ENCODE measurements around the gene ODAD3.
A peak's percentile ranks its signal among the peaks of the same experiment; 100 is the strongest.

ODAD3 gene

DNA sequence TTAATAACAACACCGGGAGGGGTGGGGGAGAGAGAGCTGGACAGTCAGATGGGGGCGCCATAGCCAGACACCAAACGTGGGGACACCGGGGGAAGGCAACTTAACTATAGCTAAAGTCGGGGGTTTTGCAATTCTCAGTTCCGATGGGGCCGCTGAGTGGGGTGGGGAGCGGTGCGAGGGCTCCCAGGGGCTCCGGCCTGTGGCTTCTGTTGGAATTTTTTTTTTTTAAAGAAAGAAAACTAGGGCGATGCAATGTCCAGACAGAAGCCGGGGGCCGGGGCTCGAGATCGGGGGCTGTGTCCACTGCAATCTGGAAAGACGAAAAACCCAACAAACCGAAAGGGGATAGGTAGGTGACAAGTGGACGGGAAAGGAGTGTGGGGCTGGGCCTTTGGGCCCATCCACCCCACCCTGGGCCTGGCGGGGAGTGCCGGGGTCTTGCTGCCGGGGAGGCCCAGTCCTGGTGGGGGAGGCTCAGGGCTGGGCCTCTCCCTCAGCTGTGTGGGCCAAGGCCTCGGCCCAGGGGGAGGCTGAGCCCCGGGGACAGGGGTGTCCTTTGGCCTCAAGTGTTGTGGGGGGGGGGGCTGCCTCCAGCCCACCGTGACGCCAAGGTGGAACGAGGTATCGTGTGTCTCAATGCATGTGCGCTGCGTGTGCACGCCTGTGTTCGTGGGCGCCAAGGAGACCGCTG is 17.8 kb upstream of the ODAD3 start:
- DNase-seq: no peak
- peaks cover 0 to 2% of the 10 kb centered on the region in 2 donors for H3K4me1 Mint-ChIP-seq
- H3K27me3 Mint-ChIP-seq: peaks cover 0 to 6% of the 10 kb centered on the region in 2 donors
- H3K27ac Mint-ChIP-seq: no peak overlapping the region
- no peaks in the 10 kb centered on the region for H3K9me3 Mint-ChIP-seq
- no peak overlapping the region for H3K4me3 Mint-ChIP-seq
- H3K36me3 Mint-ChIP-seq: peaks cover 19 to 27% of the 10 kb centered on the region in 2 donors
- no peak for ATAC-seq (replicated peaks)

DNA sequence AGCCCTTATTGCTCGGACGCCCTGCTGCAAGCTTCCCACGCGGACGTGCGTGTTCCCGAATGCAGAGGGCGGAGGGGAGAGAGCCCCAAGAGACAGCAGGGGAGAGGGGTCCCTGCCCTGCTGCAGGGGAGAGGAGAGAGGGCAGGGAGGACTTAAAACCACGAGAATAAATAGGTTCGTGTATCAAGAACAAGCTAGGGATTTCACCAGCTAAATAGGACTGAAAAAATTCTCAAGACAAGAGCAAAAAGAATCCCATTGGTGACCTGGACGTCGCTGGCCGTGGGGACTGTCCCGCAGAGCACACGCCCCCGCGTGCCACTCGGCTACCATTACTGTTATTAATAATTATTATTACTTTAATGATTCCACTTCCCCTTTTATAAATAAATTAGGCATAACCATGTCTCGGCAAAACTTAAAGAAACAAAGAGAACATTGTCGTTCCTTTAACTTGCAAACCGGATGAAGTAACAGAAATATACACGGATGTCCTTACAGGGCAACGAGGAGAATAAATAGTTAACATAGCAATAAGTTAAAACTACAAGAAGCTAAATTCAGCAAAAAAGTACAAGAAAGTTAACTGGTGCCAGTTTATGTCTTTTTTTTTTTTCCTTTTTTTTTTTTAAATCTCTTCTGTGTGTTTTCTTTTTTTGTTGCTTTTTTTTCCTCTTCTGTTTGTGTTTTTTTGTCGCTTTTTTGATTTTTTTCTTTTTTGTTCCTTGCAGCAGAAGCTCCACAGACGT is 17.1 kb upstream of the ODAD3 start:
- H3K4me3 Mint-ChIP-seq: no peak overlapping the region
- no peaks in the 10 kb centered on the region for H3K9me3 Mint-ChIP-seq
- H3K27me3 Mint-ChIP-seq: no peaks in the 10 kb centered on the region
- H3K4me1 Mint-ChIP-seq: peaks cover 0 to 2% of the 10 kb centered on the region in 2 donors
- H3K27ac Mint-ChIP-seq: no peak overlapping the region
- peaks cover 22 to 31% of the 10 kb centered on the region in 2 donors for H3K36me3 Mint-ChIP-seq
- DNase-seq: no peak
- peak in 1 of 2 donors; percentile 29 for ATAC-seq (replicated peaks)

DNA sequence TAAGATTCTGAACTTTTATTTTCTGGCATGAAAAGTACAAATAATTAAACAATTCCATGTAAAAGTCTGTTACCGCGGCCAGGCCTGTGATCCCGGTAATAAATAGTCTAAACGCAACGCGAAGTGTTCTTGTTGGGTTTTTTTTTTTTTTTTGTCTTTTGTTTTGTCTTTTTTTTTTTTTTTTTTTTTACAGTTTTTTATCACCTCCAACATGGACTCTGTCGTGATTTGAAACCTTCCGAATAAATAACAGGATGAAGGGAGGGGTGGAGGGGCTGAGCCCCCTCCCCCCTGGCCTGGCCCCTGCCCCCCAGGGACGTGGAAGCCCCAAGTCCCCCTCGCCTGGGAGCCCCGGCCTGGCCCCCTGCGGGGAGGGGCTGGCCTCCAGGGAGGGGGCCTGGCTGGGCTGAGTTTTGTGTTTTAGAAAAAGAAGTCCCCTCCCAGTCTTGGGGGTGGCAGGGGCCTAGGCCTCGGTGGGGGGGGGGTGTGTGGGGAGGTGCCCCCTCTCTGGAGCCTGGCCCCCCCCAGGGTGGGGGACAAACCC is 16.5 kb upstream of the ODAD3 start:
- H3K4me1 Mint-ChIP-seq: peaks cover 0 to 4% of the 10 kb centered on the region in 2 donors
- ATAC-seq (replicated peaks) (no peak), DNase-seq (no peak)
- no peaks in the 10 kb centered on the region for H3K9me3 Mint-ChIP-seq
- no peak overlapping the region for H3K27ac Mint-ChIP-seq
- H3K27me3 Mint-ChIP-seq: no peaks in the 10 kb centered on the region
- no peak overlapping the region for H3K4me3 Mint-ChIP-seq
- peaks cover 22 to 36% of the 10 kb centered on the region in 2 donors for H3K36me3 Mint-ChIP-seq

DNA sequence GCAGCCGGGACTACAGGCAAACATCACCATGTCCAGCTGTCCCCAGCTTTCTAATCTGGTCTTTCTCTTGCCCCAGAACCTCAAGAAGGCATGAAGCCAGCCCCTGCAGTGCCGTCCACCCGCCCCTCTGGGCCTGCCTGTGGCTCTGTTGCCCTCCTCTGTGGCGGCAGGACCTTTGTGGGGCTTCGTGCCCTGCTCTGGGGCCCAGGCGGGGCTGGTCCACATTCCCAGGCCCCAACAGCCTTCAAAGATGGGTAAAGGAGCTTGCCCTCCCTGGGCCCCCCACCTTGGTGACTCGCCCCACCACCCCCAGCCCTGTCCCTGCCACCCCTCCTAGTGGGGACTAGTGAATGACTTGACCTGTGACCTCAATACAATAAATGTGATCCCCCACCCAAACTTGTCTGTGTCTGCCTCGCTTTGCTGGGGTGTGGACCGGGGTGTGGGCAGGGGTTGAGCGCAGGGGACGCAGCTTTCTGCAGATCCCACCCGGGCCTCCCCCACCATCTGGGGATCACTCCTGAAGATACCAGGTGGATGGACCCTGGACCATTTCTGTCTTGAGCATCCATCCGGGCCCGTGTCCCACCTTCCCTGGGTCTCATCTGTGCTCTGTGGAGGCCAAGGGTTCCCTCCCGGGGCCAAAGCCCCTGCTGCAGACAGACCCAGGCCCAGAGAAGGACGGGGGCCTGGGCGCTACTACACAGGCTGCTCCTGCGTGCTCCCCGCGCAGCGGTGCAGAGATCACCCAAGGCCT is 15.8 kb upstream of the ODAD3 start:
- Mint-ChIP-seq H3K9me3 (no peaks in the 10 kb centered on the region), H3K4me3 (no peak overlapping the region), H3K27me3 (no peaks in the 10 kb centered on the region), H3K27ac (no peak overlapping the region), H3K4me1 (peaks cover 0 to 4% of the 10 kb centered on the region in 2 donors), H3K36me3 (peaks cover 22 to 36% of the 10 kb centered on the region in 2 donors)
- ATAC-seq (replicated peaks): no peak
- no peak for DNase-seq

DNA sequence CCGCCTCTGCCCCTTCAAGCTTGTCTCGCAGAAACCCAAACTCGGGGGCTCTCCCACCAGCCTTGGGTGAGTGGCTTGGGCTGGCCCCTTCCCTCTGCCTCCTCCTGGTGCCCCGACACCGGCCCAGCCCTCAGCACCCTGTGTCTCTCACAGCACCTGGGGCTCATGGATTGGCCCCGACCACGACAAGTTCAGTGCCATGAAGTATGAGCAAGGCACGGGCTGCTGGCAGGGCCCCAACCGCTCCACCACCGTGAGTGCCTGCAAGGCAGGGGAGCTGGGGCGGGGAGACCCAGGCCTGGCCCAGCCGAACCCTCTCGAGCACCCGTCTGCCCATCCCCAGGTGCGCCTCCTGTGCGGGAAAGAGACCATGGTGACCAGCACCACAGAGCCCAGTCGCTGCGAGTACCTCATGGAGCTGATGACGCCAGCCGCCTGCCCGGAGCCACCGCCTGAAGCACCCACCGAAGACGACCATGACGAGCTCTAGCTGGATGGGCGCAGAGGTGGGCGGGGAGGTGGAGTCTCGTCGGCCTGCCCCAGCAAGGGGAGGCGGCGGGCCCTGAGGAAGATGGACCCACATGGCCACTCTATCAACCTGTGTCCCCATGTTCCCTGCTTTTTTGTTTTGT is 14.1 kb upstream of the ODAD3 start:
- no peak for ATAC-seq (replicated peaks)
- no peak for DNase-seq
- Mint-ChIP-seq H3K9me3 (no peaks in the 10 kb centered on the region), H3K27ac (no peak overlapping the region), H3K27me3 (no peaks in the 10 kb centered on the region), H3K4me3 (no peak overlapping the region), H3K36me3 (peaks cover 26 to 52% of the 10 kb centered on the region in 2 donors), H3K4me1 (peaks cover 3 to 10% of the 10 kb centered on the region in 2 donors)

DNA sequence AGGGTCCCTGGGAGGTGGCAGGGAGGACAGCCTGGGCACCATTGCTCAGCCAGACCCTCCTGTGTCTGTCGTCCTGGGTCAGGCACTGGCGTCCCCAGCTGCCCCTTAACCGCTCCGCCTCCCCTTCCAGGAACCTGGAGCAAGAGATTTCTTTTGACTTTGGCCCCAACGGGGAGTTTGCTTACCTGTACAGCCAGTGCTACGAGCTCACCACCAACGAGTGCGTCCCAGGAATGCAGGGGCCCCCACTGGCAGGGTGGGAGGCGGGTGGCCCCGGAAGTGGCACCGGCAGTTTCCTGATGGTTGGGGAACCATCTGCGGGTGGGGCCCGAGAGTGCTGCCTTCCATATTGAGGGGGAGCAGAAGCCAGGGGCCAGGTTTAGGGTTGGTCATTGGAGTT is 13.5 kb upstream of the ODAD3 start:
- H3K27ac Mint-ChIP-seq: peak overlapping the region; percentile 37
- peaks cover 28 to 54% of the 10 kb centered on the region in 2 donors for H3K36me3 Mint-ChIP-seq
- H3K9me3 Mint-ChIP-seq: no peaks in the 10 kb centered on the region
- no peak overlapping the region for H3K4me3 Mint-ChIP-seq
- ATAC-seq (replicated peaks) (no peak), DNase-seq (no peak)
- peaks cover 5 to 11% of the 10 kb centered on the region in 2 donors for H3K4me1 Mint-ChIP-seq
- H3K27me3 Mint-ChIP-seq: no peaks in the 10 kb centered on the region

DNA sequence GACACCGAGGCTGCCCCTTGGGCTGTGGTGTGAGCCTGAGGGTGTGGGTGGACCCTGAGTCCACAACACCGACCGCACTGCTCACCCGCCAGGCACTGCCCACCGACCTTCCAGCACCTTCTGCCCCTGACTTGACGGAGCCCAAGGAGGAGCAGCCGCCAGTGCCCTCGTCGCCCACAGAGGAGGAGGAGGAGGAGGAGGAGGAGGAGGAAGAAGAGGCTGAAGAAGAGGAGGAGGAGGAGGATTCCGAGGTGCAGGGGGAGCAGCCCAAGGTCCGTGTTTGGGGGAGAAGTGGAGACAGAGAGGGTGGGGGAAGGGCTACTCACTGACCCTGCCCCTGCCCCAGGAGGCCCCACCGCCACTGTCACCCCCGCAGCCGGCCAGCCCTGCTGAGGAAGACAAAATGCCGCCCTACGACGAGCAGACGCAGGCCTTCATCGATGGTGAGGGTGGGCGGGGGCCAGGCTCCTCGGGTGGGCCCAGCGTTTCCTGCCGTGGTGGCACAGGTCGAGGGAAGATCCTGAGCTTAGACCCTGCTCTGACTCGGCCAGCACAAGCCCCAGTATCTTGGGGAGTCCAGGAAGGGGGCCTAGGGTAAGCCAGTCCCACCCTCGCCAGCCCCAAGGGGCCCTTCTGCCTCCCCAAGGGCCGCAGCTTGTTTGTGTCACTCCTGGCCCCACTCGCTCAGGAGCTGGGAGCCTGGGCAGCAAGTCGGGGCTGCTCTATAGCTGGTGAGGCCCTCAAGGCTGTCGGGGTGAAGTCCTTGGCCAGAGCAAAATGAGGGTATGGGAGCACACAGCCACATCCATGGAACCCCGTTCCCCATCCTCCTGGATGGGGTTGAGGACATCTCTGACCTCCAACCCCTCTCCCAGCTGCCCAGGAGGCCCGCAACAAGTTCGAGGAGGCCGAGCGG is 12.7 kb upstream of the ODAD3 start:
- H3K4me3 Mint-ChIP-seq: no peak overlapping the region
- peaks cover 5 to 11% of the 10 kb centered on the region in 2 donors for H3K4me1 Mint-ChIP-seq
- no peaks in the 10 kb centered on the region for H3K9me3 Mint-ChIP-seq
- peak overlapping the region; percentile 14 for H3K27ac Mint-ChIP-seq
- DNase-seq: no peak
- peaks cover 28 to 54% of the 10 kb centered on the region in 2 donors for H3K36me3 Mint-ChIP-seq
- no peak for ATAC-seq (replicated peaks)
- no peaks in the 10 kb centered on the region for H3K27me3 Mint-ChIP-seq

DNA sequence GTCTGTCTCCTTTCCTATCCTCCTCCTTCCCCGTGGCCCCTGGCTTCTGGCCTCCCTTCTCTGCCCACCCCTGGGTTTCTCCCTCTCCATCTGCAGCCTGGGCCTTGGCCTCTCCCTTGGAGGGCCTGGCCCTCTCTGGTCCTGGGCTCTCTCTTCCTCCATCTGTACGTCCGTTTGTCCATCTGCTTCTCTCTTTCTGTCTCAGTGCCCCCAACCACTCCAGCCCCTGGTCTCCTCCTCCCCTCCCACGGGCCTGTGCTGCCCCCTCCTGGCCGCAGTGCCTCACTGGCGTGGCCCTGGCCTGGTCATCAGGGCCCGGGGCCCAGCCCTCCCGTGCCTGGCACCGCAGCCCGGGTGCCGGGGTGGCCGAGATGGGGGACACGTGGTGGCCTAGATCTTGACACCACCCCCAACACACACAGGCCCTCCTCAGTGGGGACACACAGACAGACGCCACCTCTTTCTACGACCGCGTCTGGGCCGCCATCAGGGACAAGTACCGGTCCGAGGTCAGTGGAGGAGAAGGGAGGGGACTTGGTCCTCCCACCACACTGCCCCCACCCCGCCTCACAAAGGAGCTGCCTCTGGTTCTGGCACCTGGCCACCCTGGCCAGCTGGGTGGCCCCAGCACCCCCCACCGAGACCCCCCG is 11.9 kb upstream of the ODAD3 start:
- H3K36me3 Mint-ChIP-seq: peaks cover 34 to 61% of the 10 kb centered on the region in 2 donors
- DNase-seq: peak; percentile 29

DNA sequence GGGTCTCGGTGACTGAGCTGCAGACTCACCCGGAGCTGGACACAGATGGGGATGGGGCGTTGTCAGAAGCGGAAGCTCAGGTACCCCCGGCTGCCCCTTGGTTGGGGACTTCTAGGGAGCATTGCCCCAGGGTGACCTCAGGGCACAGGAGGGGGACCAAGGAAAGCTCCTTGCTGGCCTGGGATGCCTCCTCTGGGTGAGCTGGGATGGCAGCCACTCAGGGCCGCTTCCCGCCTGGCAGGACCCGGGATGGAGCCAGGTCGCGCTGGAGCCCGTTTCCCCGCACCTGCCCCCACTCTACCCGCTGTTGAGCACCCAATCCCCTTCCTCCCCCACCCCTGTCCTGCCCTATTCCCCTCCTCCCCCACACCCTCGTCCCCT is 11.3 kb upstream of the ODAD3 start:
- peaks cover 14 to 15% of the 10 kb centered on the region in 2 donors for H3K4me1 Mint-ChIP-seq
- no peak for DNase-seq
- peaks cover 35 to 64% of the 10 kb centered on the region in 2 donors for H3K36me3 Mint-ChIP-seq
- H3K27ac Mint-ChIP-seq: no peak overlapping the region
- no peaks in the 10 kb centered on the region for H3K27me3 Mint-ChIP-seq
- H3K9me3 Mint-ChIP-seq: no peaks in the 10 kb centered on the region
- no peak for ATAC-seq (replicated peaks)
- no peak overlapping the region for H3K4me3 Mint-ChIP-seq

More for the DNA sequence above, 11.9 kb upstream of the ODAD3 start:
- Mint-ChIP-seq H3K27me3 (no peaks in the 10 kb centered on the region), H3K9me3 (no peaks in the 10 kb centered on the region), H3K4me3 (no peak overlapping the region), H3K4me1 (peaks cover 11 to 14% of the 10 kb centered on the region in 2 donors), H3K27ac (no peak overlapping the region)
- peak; percentile 78 to 81 for ATAC-seq (replicated peaks)

DNA sequence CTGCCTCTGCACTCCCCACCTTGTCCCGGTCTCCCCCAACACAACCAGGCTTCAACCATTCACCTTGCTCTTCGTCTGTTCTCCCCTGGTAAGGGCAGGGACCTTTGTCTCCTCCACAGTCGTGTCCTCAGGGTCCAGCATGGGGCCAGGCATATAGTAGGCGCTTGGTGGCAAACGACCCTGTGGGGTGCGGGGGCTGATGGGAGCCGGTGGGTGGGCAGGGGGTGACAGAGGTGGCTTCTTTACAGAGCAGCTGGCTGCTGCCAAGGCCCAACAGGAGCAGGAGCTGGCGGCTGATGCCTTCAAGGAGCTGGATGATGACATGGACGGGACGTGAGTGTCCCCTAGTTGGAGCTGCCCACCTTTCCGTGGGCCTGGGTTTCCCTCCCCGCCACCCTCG is 10.2 kb upstream of the ODAD3 start:
- Mint-ChIP-seq H3K9me3 (no peaks in the 10 kb centered on the region), H3K36me3 (peaks cover 38 to 67% of the 10 kb centered on the region in 2 donors), H3K4me3 (no peak overlapping the region), H3K27me3 (no peaks in the 10 kb centered on the region), H3K4me1 (peaks cover 20 to 25% of the 10 kb centered on the region in 2 donors), H3K27ac (no peak overlapping the region)
- DNase-seq (no peak), ATAC-seq (replicated peaks) (no peak)

DNA sequence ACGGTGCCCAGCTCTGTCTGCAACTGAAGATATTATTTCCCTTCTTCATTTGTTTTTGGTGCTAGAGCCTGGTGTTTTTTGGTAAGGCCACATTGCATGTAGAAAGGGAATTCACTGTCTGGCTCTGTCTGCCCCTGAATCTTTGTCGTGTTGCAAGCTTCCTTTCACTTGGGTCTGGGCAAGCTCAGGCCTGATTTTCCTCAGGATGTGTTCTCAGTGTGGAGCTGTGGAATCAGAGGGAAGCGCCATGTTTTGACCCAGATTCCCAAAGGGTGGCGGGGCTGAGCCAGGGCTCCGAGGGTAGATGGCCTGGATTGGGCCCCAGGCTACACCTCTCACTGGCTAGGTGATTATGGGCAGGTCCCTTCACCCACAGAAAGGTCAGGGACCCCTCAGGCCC is 9.1 kb upstream of the ODAD3 start:
- ATAC-seq (replicated peaks): no peak
- Mint-ChIP-seq H3K36me3 (peaks cover 36 to 60% of the 10 kb centered on the region in 2 donors), H3K27ac (no peak overlapping the region), H3K4me3 (no peak overlapping the region), H3K9me3 (no peaks in the 10 kb centered on the region), H3K27me3 (no peaks in the 10 kb centered on the region), H3K4me1 (peaks cover 20 to 25% of the 10 kb centered on the region in 2 donors)
- DNase-seq: no peak

DNA sequence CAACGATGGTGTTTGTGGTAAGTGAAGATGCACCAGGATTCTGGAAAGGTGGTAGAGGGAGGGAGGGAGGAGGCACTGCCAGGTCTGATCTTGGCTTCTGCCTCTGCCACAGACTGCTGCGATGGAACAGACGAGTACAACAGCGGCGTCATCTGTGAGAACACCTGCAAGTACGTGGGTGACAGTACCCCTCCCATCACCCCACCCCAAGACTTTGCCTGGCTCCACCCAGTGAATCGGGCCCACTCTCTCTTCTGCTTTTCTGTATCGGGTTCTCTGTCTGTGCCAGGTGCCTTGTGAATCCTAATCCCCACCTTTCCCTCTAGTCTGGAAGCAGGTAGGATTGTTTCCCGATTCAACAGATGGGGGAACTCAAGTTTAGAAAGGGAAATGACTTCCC is 3.0 kb upstream of the ODAD3 start:
- H3K4me3 Mint-ChIP-seq: peak overlapping the region; percentile 64 to 76
- H3K4me1 Mint-ChIP-seq: peaks cover 30 to 55% of the 10 kb centered on the region in 2 donors
- no peaks in the 10 kb centered on the region for H3K27me3 Mint-ChIP-seq
- ATAC-seq (replicated peaks) (peak; percentile 7 to 25), DNase-seq (peak; percentile 36)
- no peaks in the 10 kb centered on the region for H3K9me3 Mint-ChIP-seq
- peaks cover 44 to 52% of the 10 kb centered on the region in 2 donors for H3K36me3 Mint-ChIP-seq
- H3K27ac Mint-ChIP-seq: peak overlapping the region; percentile 95

All from stimulated activated naive B cell treated with anti-CD40 and anti-IgM and Interleukin-4, amounts not matched to agents 10 μg/mL and 1 μg/mL and 100 μg/mL, for 72 hours (primary cell).